T47D (cell line): ENCODE data around the gene WNT3.
A peak's percentile ranks its signal among the peaks of the same experiment; 100 is the strongest.

Experiments
- DNase-seq, 2 experiments: peaks; one replicate each; pipeline versions ENCODE4 v3.0.0 to v3.0.0-alpha.2; 2011 to 2012; ENCODE audit warnings: low read depth in 1 of 2, low spot score in 1 of 2
- JUND ChIP-seq: IDR thresholded peaks from 2 replicates; pipeline ENCODE4 v1.6.1; 2012; ENCODE audit warnings: low read depth
- in situ Hi-C: cut with HindIII; loops from 2 replicates; pipeline ENCODE4 v1.10.0; 2016; ENCODE audit warnings: low sequenced_read_pairs, low pct_unique_long_range_greater_than_20kb

Gene WNT3

GRCh38 chr17:46817151-46817900 is 1.2 kb downstream of the WNT3 start:
- TF ChIP-seq JUND = no peak
- in situ Hi-C loops = no loop called here
- DNase-seq = no peak

DNA sequence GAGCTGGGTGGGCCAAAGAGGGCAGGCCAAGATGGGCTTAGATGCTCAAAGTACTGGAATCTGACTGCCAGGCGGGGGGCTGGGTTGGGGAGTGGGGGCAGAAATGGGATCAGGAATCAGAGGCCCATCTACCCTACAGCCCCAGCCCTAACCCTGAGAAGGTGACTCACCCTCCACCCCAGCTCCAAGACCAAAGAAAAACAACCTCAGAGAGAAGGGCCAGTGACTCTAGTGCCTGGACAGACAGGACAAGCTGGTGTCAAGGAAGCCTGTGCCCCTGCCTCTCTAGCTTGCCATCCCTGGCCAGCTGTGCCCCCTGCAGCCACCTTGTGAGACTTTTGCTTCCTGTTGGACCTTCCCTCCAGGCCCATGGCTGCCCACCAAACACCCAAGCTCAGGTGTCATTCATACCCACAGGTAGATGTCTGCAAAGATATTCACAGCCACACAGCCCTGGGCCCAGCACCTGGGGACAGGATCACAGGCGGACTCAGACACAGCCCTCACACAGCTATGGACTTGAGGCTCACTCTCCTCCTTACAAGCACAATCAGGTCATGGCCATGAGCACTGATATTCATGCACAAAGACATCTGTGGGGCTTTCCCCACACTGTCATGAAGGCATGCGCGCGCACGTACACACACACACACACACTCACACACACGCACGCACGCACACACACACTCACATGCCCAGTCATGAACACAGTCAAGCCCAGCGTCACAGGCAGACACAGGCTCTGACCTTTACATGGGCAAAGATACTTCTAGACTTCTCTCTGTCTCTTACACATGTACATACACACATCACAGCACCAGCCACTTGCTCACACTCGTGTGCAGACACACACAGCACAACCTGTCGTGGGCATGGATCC is 2.8 kb downstream of the WNT3 start:
- DNase-seq = no peak
- no peak for TF ChIP-seq JUND
- in situ Hi-C loops = no loop called here

DNA sequence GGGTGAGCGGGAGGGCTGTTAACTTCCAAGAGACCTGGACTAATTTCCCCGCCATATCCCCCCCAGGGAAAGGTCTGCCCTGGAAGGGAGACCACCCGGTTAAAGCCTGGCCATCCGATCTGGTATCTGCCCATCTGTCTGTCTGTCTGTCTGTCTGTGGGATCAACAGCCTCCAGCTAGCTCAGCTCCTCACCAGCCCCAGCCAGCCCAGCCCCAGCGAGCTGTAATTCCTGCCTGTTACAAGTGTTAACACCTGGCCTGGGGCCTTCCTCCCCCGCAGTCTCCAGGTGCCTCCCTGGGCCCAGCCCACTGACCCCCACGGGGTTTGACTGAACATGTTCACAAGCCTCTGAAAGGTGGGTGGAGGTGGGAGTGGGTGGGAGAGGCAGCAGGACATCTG is 4.0 kb downstream of the WNT3 start:
- no peak for DNase-seq
- in situ Hi-C loops = no loop called here
- TF ChIP-seq JUND = no peak

DNA sequence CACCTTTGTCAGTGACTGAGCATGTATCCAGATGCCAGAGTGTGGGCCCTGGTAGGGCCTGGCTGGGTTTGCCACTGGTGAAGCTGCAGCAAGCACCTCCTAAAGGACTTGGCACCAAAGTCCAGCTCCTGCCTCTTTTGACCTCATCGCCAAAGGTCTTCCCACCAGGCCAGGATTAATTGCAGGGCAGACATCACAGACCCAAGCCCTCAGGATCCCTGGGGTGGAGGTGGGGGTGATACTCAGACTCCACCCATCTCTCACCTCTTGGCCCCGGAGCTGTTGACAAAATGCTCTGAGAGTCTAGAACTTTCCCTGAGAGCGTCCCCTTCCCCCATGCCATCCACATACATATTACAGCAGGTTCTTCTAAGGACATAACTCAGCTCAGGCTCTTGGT is 4.6 kb downstream of the WNT3 start:
- no peak for TF ChIP-seq JUND
- no peak for DNase-seq
- in situ Hi-C loops = no loop called here

GRCh38 chr17:46812624-46813318 is 5.7 kb downstream of the WNT3 start:
- in situ Hi-C loops = no loop called here
- DNase-seq = no peak
- no peak for TF ChIP-seq JUND

DNA sequence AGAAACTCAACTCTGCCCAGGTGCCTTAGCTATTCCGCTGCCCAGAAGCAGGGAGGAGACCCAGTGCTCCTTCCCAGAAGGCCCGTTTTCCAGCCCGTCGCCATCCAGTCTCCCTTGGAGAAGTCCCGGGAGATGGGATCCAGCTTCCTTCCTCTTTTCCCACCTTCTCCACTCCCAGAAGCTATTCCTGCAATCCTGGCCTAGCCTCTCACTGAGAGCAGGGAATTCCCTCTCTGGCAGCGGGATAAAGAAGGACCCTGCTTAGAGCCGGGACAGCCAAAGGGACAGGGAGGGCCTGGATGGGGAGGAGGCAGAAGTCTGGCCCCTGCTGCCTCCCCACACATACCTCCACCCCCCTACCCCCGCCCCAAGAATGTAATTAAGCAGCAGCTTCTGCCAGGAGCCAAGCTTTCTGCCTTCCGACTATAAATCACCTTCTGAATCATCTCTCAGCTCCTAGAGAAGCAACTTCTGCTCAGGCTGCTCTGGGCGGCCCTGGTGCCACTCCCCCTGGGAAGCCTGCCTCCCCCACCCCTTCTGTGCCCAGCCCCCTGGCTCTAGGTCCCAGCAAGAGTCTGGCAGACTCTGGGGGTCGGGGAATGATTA is 6.4 kb downstream of the WNT3 start:
- DNase-seq = no peak
- no peak for TF ChIP-seq JUND
- in situ Hi-C loops = no loop called here

DNA sequence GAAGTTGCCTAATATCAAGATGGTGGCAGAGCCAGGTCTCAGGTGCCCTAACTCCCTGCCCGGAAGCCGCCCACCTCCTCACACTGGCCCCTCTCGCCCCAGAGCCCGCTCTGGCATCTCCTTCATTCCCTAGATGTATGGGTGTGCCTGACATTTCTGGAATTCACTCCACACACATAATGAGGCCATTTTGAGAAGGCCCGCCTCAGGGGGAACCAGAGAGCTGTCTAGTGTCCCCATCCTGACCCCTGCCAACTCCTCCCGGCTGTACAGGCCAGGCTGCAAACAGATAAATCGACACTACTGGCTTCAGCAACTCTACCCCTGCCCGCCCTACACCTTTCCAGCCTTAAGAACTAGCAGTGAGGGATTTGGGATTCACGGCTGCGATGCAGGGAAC is 7.7 kb downstream of the WNT3 start:
- in situ Hi-C loops = no loop called here
- DNase-seq = no peak
- no peak for TF ChIP-seq JUND

GRCh38 chr17:46809110-46809571 is 9.4 kb downstream of the WNT3 start:
- in situ Hi-C loops = no loop called here
- peak in 1 of 2 experiments; percentile 42 for DNase-seq
- no peak for TF ChIP-seq JUND

DNA sequence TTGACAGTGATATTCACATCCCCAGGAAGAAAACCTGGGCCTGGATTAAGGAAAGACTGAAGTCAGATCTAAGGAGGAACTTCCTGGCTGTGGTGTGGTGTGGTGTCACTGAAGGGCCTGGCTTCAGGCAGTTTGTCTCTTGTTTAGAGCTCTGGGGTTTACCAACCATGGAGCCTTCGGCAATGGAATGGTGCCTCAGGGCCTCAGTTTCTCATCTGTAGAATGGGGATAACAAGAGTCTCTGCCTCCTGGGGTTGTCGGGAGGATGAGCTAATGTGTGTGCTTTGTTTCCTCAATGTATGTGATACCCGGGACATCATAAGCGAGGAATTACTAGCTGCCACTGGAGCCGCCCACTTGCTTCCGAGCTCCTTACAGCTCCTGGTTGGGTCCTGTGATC is 12.7 kb downstream of the WNT3 start:
- DNase-seq = no peak
- in situ Hi-C loops = no loop called here
- TF ChIP-seq JUND = no peak

DNA sequence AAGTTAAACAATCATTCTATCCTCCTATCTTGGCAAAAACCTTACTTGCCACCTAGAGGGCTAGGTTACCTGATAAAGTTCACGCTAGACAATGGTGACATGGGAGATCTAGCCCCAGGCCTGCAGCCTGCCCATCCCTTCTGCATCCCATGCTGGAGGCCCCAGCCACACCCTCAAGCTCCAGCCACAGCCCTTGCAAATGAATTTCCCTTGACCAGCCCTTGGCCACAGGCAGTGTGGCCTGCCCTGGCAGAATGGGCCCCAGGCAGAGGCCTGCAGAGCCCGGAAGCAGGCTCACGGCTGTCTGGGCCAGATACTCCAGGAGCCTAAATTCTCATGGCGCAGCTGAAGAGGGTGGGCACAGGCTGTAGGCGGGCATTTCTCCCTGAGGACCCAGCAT is 14.9 kb downstream of the WNT3 start:
- in situ Hi-C loops = no loop called here
- TF ChIP-seq JUND = no peak

GRCh38 chr17:46802800-46803199 is 15.7 kb downstream of the WNT3 start:
- TF ChIP-seq JUND = no peak
- DNase-seq = no peak
- in situ Hi-C loops = no loop called here

More for the DNA sequence above, 14.9 kb downstream of the WNT3 start:
- no peak for DNase-seq

DNA sequence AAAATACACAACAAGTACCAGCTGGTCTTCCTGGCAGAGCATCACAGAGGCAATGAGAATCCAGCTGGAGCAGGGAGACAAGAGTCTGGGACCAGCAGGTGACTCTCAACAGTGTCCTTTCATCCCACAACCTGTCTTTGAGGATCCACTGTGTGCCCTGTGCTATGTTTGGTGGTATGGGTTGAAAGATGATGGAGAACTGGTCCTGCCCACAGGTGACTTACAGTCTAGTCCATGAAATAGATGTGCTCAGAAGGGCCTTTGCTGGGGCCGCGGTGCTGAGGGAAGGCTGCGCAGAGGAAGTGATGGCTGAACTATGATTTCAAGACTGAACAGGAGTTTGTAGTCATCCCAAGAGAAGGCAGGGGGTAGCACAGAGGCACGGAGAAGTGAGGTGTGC is 17.9 kb downstream of the WNT3 start:
- in situ Hi-C loops = no loop called here
- TF ChIP-seq JUND = no peak
- DNase-seq = no peak
